ENCODE results near the gene FCER2.
"Not testable (repeated sequence)": the region's sequence is repeated elsewhere in the genome, so short reads cannot be mapped to it uniquely, and the experiment has no call there.

Gene FCER2

GRCh38 chr19:7645656-7646425, 56.1 kb downstream of the FCER2 start:
- no CpG with 5 or more reads among the region's 20 CpGs for WGBS (ENCODE audit: insufficient coverage, insufficient read length)
- no peak overlapping the region for H3K4me3 ChIP-seq (ENCODE audit: low read length)
- DNase-seq (ENCODE audit: low read depth, low spot score) = no peak
- H3K27ac ChIP-seq (ENCODE audit: low read length) = no peak overlapping the region
- H3K9me3 ChIP-seq (ENCODE audit: control insufficient read depth, insufficient read depth, low read length) = no peaks in the 10 kb centered on the region
- no peaks in the 10 kb centered on the region for H3K27me3 ChIP-seq (ENCODE audit: control insufficient read depth, insufficient read depth, low read length)
- no peaks in the 10 kb centered on the region for H3K4me1 ChIP-seq (ENCODE audit: control insufficient read depth, insufficient read depth, low read length)
- peaks cover 2% of the 10 kb centered on the region; the same call in 1 of the 2 replicates for H3K36me3 ChIP-seq (ENCODE audit: control insufficient read depth, insufficient read depth, low read length)

- no peak for DNase-seq (ENCODE audit: low read depth, low spot score)
- Histone ChIP-seq H3K4me1 (ENCODE audit: control insufficient read depth, insufficient read depth, low read length) (no peaks in the 10 kb centered on the region), H3K27me3 (ENCODE audit: control insufficient read depth, insufficient read depth, low read length) (no peaks in the 10 kb centered on the region), H3K27ac (ENCODE audit: low read length) (no peak overlapping the region), H3K4me3 (ENCODE audit: low read length) (no peak overlapping the region), H3K36me3 (ENCODE audit: control insufficient read depth, insufficient read depth, low read length) (peaks cover 2% of the 10 kb centered on the region; the same call in 1 of the 2 replicates), H3K9me3 (ENCODE audit: control insufficient read depth, insufficient read depth, low read length) (no peaks in the 10 kb centered on the region)
- whole genome bisulfite sequencing (ENCODE audit: insufficient coverage, insufficient read length) = no CpG with 5 or more reads among the region's 14 CpGs
Observed at GRCh38 chr19:7645163-7645562, 56.8 kb downstream of the FCER2 start.

- DNase-seq (ENCODE audit: low read depth, low spot score) = no peak
- no peaks in the 10 kb centered on the region for H3K4me1 ChIP-seq (ENCODE audit: control insufficient read depth, insufficient read depth, low read length)
Observed at GRCh38 chr19:7644550-7644877, 57.4 kb downstream of the FCER2 start.

GRCh38 chr19:7643629-7644549, 58.0 kb downstream of the FCER2 start:
- DNase-seq (ENCODE audit: low read depth, low spot score); H3K4me3 ChIP-seq (ENCODE audit: low read length); H3K9me3 ChIP-seq (ENCODE audit: control insufficient read depth, insufficient read depth, low read length); H3K27me3 ChIP-seq (ENCODE audit: control insufficient read depth, insufficient read depth, low read length); H3K36me3 ChIP-seq (ENCODE audit: control insufficient read depth, insufficient read depth, low read length); H3K4me1 ChIP-seq (ENCODE audit: control insufficient read depth, insufficient read depth, low read length); H3K27ac ChIP-seq (ENCODE audit: low read length): not testable (repeated sequence)
- no CpG with 5 or more reads among the region's 10 CpGs for WGBS (ENCODE audit: insufficient coverage, insufficient read length)

More at GRCh38 chr19:7644550-7644877, 57.4 kb downstream of the FCER2 start:
- peaks cover 2% of the 10 kb centered on the region; the same call in 1 of the 2 replicates for H3K36me3 ChIP-seq (ENCODE audit: control insufficient read depth, insufficient read depth, low read length)
- no peak overlapping the region for H3K4me3 ChIP-seq (ENCODE audit: low read length)
- no peak overlapping the region for H3K27ac ChIP-seq (ENCODE audit: low read length)
- WGBS (ENCODE audit: insufficient coverage, insufficient read length) = no CpG with 5 or more reads among the region's 20 CpGs
- no peaks in the 10 kb centered on the region for H3K9me3 ChIP-seq (ENCODE audit: control insufficient read depth, insufficient read depth, low read length)
- H3K27me3 ChIP-seq (ENCODE audit: control insufficient read depth, insufficient read depth, low read length) = no peaks in the 10 kb centered on the region

GRCh38 chr19:7643031-7643415, 58.9 kb downstream of the FCER2 start:
- no peak overlapping the region for H3K27ac ChIP-seq (ENCODE audit: low read length)
- no peak for DNase-seq (ENCODE audit: low read depth, low spot score)
- H3K9me3 ChIP-seq (ENCODE audit: control insufficient read depth, insufficient read depth, low read length) = no peaks in the 10 kb centered on the region
- H3K27me3 ChIP-seq (ENCODE audit: control insufficient read depth, insufficient read depth, low read length) = no peaks in the 10 kb centered on the region
- H3K4me1 ChIP-seq (ENCODE audit: control insufficient read depth, insufficient read depth, low read length) = no peaks in the 10 kb centered on the region
- H3K36me3 ChIP-seq (ENCODE audit: control insufficient read depth, insufficient read depth, low read length) = peaks cover 2% of the 10 kb centered on the region; the same call in 1 of the 2 replicates
- no peak overlapping the region for H3K4me3 ChIP-seq (ENCODE audit: low read length)
- WGBS (ENCODE audit: insufficient coverage, insufficient read length) = no CpG with 5 or more reads among the region's 8 CpGs

- no peak for DNase-seq (ENCODE audit: low read depth, low spot score)
- H3K4me3 ChIP-seq (ENCODE audit: low read length) = no peak overlapping the region
- WGBS (ENCODE audit: insufficient coverage, insufficient read length) = no CpG with 5 or more reads among the region's 27 CpGs
- H3K36me3 ChIP-seq (ENCODE audit: control insufficient read depth, insufficient read depth, low read length) = peaks cover 2% of the 10 kb centered on the region; the same call in 1 of the 2 replicates
- H3K9me3 ChIP-seq (ENCODE audit: control insufficient read depth, insufficient read depth, low read length) = no peaks in the 10 kb centered on the region
- H3K4me1 ChIP-seq (ENCODE audit: control insufficient read depth, insufficient read depth, low read length) = no peaks in the 10 kb centered on the region
- no peaks in the 10 kb centered on the region for H3K27me3 ChIP-seq (ENCODE audit: control insufficient read depth, insufficient read depth, low read length)
- H3K27ac ChIP-seq (ENCODE audit: low read length) = no peak overlapping the region
Observed at GRCh38 chr19:7642295-7643030, 59.5 kb downstream of the FCER2 start.

GRCh38 chr19:7641290-7642276, 60.3 kb downstream of the FCER2 start:
- peaks cover 2% of the 10 kb centered on the region; the same call in 1 of the 2 replicates for H3K4me1 ChIP-seq (ENCODE audit: control insufficient read depth, insufficient read depth, low read length)
- peaks cover 2% of the 10 kb centered on the region; the same call in 1 of the 2 replicates for H3K36me3 ChIP-seq (ENCODE audit: control insufficient read depth, insufficient read depth, low read length)
- no peaks in the 10 kb centered on the region for H3K27me3 ChIP-seq (ENCODE audit: control insufficient read depth, insufficient read depth, low read length)
- H3K4me3 ChIP-seq (ENCODE audit: low read length) = no peak overlapping the region
- H3K27ac ChIP-seq (ENCODE audit: low read length) = no peak overlapping the region
- H3K9me3 ChIP-seq (ENCODE audit: control insufficient read depth, insufficient read depth, low read length) = no peaks in the 10 kb centered on the region
- DNase-seq (ENCODE audit: low read depth, low spot score) = no peak
- WGBS (ENCODE audit: insufficient coverage, insufficient read length) = no CpG with 5 or more reads among the region's 43 CpGs

- no peak overlapping the region for H3K4me3 ChIP-seq (ENCODE audit: low read length)
- no CpG with 5 or more reads among the region's 11 CpGs for WGBS (ENCODE audit: insufficient coverage, insufficient read length)
- no peaks in the 10 kb centered on the region; the same call in 1 of the 2 replicates for H3K27me3 ChIP-seq (ENCODE audit: control insufficient read depth, insufficient read depth, low read length)
- no peak overlapping the region for H3K27ac ChIP-seq (ENCODE audit: low read length)
- H3K9me3 ChIP-seq (ENCODE audit: control insufficient read depth, insufficient read depth, low read length) = no peaks in the 10 kb centered on the region
- no peaks in the 10 kb centered on the region for H3K36me3 ChIP-seq (ENCODE audit: control insufficient read depth, insufficient read depth, low read length)
- peaks cover 2% of the 10 kb centered on the region; the same call in 1 of the 2 replicates for H3K4me1 ChIP-seq (ENCODE audit: control insufficient read depth, insufficient read depth, low read length)
- no peak for DNase-seq (ENCODE audit: low read depth, low spot score)
Observed at GRCh38 chr19:7640803-7641202, 61.1 kb downstream of the FCER2 start.

GRCh38 chr19:7639863-7640348, 62.0 kb downstream of the FCER2 start:
- Histone ChIP-seq H3K4me3 (ENCODE audit: low read length) (no peak overlapping the region), H3K36me3 (ENCODE audit: control insufficient read depth, insufficient read depth, low read length) (no peaks in the 10 kb centered on the region), H3K27me3 (ENCODE audit: control insufficient read depth, insufficient read depth, low read length) (no peaks in the 10 kb centered on the region; the same call in 1 of the 2 replicates), H3K4me1 (ENCODE audit: control insufficient read depth, insufficient read depth, low read length) (peaks cover 2% of the 10 kb centered on the region; the same call in 1 of the 2 replicates), H3K27ac (ENCODE audit: low read length) (no peak overlapping the region), H3K9me3 (ENCODE audit: control insufficient read depth, insufficient read depth, low read length) (no peaks in the 10 kb centered on the region)
- no CpG with 5 or more reads among the region's 13 CpGs for whole genome bisulfite sequencing (ENCODE audit: insufficient coverage, insufficient read length)
- no peak for DNase-seq (ENCODE audit: low read depth, low spot score)

Data from iPS DF 6.9 (cell line).